GM18502 (cell line): ENCODE results near the gene RAX2.
"Not testable (repeated sequence)": the region's sequence is repeated elsewhere in the genome, so short reads cannot be mapped to it uniquely, and the experiment has no call there.

ENCODE experiments used
- ATAC-seq: cut with Tn5 transposase; IDR thresholded peaks from one replicate; pipeline ENCODE4 v1.9.1; 2021; ENCODE audit warnings: mild to moderate bottlenecking; ENCODE audit not compliant: unreplicated experiment, poor library complexity

RAX2 gene

DNA sequence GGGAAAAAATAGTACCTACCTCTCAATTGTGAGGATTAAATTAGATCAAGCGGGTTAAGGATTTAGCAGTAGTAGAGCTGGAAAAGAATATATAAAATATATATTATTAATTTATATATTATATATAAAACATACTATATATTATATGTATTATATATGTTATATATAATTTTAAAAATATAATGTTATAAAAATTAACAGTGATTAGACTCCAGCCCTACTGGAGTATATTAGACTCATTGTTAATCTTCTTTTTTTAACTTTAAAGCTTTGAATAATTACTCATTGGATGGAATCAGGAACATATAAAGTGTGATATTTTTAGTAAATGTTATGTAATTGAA lies 9.9 kb downstream of the RAX2 start:
- ATAC-seq: no peak

GRCh38 chr19:3761382-3762129 lies 10.5 kb downstream of the RAX2 start, which contains the start of gene APBA3:
Gene APBA3 (minus strand): TSS chr19:3761692. CDS start chr19:3760264, 1,428 bp downstream.
- ATAC-seq: peak; percentile 53

DNA sequence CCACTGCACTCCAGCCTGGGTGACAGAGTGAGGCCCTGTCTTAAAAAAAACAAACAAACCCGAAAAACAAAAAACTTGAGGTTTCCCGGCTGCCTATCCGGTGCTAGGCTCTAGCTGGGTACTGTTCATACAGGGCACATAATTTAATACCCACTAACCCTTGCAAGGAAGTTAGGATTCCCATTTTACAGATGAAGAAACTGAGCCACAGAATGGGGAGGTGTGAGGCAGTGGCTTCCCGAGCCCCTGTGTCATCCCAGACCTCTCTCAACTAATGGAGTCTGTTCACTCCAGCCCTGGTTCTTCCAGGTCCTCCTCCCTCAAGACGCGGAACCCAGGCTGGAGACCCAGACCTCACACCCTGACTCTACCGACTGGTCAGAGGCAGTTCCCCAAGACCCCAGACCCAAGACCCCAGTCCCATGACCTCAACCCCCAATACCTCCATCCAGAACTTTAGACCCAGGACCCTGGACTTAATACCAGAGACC lies 11.1 kb downstream of the RAX2 start:
- no peak for ATAC-seq

GRCh38 chr19:3759482-3760254 lies 12.4 kb downstream of the RAX2 start:
- ATAC-seq: no peak

- not testable (repeated sequence) for ATAC-seq
Observed at GRCh38 chr19:3758297-3758696, 13.7 kb downstream of the RAX2 start.

DNA sequence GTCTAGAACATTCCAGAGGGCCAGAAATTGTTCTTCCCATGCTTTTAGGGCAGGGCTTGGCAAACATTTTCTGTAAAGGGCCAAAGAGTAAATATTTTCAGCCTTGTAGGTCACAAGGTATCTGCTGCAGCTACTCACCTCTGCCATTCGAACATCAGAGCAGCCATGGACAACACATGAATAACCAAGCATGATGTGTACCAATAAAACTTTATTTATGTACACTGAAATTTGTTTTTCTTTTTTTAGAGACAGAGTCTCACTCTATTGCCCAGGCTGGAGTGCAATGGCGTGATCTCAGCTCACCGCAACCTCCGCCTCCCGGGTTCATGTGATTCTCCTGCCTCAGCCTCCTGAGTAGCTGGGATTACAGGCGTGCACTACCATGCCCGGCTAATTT lies 14.3 kb downstream of the RAX2 start:
- not testable (repeated sequence) for ATAC-seq

DNA sequence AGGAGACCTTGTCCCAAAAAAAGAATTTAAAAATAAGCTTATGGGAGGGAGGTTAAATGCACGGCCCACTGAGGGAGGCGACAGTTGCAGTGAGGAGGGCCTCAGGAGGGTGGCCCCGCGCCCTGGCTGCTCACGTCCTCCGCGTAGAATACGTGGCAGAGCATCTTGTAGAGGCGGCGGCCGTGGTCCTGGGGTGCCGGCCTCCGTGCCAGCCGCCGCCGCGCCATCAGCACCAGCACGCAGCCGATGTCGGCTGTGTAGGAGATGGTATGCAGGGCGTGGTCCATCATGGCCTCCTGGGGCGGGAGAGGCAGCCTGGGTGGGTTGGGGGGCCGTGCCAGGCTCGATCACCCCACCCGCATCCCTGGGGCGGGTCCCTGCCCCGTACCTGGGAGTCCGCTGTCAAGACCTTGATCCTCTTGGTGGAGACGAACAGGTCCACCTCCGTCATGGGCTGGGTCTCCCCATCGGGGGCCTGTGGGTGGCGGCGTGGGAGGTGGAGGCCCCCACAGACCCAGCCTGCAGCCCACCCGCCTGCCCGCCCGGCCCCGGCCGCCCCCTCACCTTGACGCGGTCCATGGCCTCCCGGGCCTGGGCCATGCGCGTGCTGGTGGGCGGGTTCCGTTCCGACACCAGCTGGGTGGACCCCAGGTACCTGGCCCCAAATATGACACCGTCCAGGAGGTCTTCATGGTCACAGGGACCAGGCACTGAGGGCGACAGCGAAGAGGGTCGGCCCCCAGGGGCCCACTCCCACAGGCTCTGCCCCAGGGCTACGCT lies 18.2 kb downstream of the RAX2 start:
- ATAC-seq: no peak

DNA sequence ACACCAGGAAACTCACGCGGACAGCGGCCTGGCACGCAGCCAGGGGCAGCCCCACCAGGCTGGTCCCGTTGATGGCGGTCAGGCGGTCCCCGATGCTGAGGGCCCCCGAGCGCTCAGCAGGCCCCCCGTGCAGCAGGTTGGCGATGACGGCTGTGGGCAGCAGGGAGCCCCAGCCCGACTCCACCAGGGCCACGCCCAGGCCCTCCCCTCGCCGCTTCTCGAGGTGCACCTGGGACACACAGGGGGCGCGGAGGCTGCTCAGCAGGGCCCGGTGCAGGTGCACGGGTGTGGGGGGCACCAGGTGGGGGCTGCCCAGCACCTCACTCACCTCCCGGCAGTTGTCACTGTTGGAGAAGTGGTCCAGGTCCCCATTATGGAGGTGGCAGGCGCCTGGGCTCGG lies 19.5 kb downstream of the RAX2 start:
- ATAC-seq: no peak

DNA sequence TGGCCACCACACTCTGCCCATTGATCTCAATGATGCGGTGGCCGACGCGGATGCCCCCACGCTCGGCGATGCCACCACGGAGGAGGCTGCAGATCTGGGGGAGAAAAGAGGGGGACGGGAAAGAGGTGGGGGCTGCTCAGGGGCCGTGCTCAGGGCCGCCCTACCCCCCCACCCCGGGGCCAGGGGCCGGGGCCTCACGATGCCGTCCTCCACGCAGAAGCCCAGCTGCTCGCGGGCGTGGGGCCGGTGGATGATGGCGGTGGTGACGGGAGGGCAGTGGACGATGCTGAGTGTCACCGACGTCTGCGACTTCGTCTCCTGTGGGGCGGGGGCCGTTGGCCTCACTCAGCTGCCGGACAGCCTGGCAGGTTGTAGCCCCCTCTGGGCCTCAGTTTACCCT lies 20.8 kb downstream of the RAX2 start:
- ATAC-seq: no peak

- ATAC-seq: no peak
Observed at GRCh38 chr19:3750211-3750610, 21.8 kb downstream of the RAX2 start.

- ATAC-seq: no peak
Observed at GRCh38 chr19:3748965-3749364, 23.1 kb downstream of the RAX2 start.

- no peak for ATAC-seq
Observed at GRCh38 chr19:3746371-3747056, 25.5 kb downstream of the RAX2 start.

GRCh38 chr19:3745363-3746045 lies 26.5 kb downstream of the RAX2 start:
- no peak for ATAC-seq

DNA sequence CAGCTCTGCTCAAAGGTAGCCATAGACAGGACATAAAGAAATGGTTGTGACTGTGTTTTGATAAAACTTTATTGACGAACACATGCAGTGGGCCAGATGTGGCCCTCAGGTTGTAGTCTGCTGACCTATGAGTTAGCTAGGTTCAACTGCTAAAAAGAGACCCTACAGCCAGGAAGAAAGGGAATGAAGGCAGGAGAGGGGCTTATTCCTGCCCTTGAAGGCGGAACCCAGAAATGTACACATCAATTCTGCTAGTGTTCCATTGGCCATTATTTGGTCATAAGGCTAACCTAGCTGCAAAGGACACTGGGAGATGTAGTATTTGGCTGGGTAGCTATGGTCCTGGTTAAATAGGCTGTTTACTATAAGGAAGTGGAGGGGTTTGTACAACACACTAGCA lies 28.5 kb downstream of the RAX2 start:
- ATAC-seq: no peak

GRCh38 chr19:3740431-3740830 lies 31.6 kb downstream of the RAX2 start:
- no peak for ATAC-seq

DNA sequence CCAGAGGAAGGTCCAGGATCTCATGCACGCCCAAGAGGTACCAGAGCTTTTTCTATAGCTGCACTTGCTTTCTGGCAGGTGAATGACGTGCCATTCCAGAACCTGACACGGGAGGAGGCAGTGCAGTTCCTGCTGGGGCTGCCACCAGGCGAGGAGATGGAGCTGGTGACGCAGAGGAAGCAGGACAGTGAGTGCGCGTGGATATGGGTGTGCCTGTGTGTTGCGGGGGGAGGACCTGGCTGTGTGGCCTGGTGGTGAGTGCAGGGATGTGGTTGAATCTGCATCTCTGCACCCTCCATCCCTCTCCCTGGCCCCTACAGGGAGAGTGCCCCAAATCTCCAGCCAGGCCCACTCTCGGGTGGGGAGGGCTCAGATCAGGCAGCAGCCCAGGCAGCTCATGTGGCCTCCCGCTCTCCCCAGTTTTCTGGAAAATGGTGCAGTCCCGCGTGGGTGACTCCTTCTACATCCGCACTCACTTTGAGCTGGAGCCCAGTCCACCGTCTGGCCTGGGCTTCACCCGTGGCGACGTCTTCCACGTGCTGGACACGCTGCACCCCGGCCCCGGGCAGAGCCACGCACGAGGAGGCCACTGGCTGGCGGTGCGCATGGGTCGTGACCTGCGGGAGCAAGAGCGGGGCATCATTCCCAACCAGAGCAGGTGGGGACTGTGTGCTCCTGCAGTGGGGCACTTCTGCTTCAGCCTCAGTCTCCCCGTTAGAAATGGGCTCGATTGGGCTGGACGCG lies 33.4 kb downstream of the RAX2 start:
- ATAC-seq: no peak

- no peak for ATAC-seq
Observed at GRCh38 chr19:3737487-3738205, 34.4 kb downstream of the RAX2 start.

DNA sequence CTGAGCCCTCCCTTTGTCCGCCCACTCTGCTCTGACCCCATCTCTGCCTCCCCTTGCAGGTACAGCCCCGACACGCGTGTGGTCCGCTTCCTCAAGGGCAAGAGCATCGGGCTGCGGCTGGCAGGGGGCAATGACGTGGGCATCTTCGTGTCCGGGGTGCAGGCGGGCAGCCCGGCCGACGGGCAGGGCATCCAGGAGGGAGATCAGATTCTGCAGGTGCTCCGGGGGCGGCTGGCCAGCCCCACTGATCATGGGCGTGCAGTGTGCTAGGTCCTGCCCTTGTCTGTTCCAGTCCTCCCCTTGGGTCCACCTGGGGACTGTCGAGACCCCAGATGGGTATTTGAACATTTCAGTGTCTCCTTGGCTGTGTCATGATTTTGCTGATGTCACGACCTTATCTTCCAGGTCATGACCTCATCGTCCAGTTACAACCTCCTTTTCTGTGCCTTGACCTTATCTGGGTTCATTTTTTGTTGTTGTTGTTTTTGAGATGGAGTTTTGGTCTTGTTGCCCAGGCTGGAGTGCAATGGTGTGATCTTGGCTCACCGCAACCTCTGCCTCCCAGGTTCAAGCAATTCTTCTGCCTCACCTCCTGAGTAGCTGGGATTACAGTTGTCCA lies 35.8 kb downstream of the RAX2 start:
- no peak for ATAC-seq
